GM21526 (cell line): ENCODE data around the gene KHSRP.

Source experiments
- ATAC-seq: cut with Tn5 transposase; IDR thresholded peaks from one replicate; pipeline ENCODE4 v1.9.1; 2021; ENCODE audit warnings: moderate library complexity; ENCODE audit not compliant: unreplicated experiment, low FRiP score

The KHSRP gene

GRCh38 chr19:6364353-6364752, 60.3 kb downstream of the KHSRP start:
- ATAC-seq, result no peak
